A172 (cell line): Measurements from ENCODE around the gene STRA6. TPM values are rescaled to one million over a fixed set of nuclear protein-coding genes. Genes with fewer than 3 reads are reported as not detected.

Experiments used
- DNase-seq: peaks from one replicate; pipeline ENCODE4 v3.0.0-alpha.2; 2015; ENCODE audit warnings: low spot score
- total RNA-seq: library from RNA; depleted of rRNA; stranded (reverse); fragments of >200 nt; shearing (Covaris generic); gene quantifications from 2 replicates; pipeline ENCODE4 v1.2.3, GENCODE V29; 2014; rRNA removed

STRA6 gene
- total RNA-seq: 2.0 and 3.0 TPM in 2 replicates

- DNase-seq: peak; percentile 54
Measured at GRCh38 chr15:74202452-74203401, at the start of gene STRA6. Gene STRA6 (minus strand): TSS chr15:74202787. CDS start chr15:74202267, 520 bp downstream.

- DNase-seq: peak; percentile 39
Measured at GRCh38 chr15:74252291-74252690, 49.7 kb upstream of the STRA6 start.

- no peak for DNase-seq
Measured at GRCh38 chr15:74251131-74251811, 48.7 kb upstream of the STRA6 start.

- DNase-seq: no peak
Measured at GRCh38 chr15:74250266-74250665, 47.7 kb upstream of the STRA6 start.

GRCh38 chr15:74245342-74245931 lies 42.9 kb upstream of the STRA6 start:
- DNase-seq: no peak

- no peak for DNase-seq
Measured at GRCh38 chr15:74244822-74245341, 42.3 kb upstream of the STRA6 start.

GRCh38 chr15:74243431-74243830 lies 40.8 kb upstream of the STRA6 start:
- no peak for DNase-seq

GRCh38 chr15:74242441-74243185 lies 40.0 kb upstream of the STRA6 start:
- DNase-seq: peak; percentile 79

GRCh38 chr15:74240897-74241614 lies 38.5 kb upstream of the STRA6 start:
- DNase-seq: no peak

- peak; percentile 96 for DNase-seq
Measured at GRCh38 chr15:74240002-74240568, 37.5 kb upstream of the STRA6 start.

GRCh38 chr15:74239051-74239705 lies 36.6 kb upstream of the STRA6 start:
- DNase-seq: no peak

- DNase-seq: no peak
Measured at GRCh38 chr15:74235962-74236361, 33.4 kb upstream of the STRA6 start, which contains the start of gene CCDC33. Gene CCDC33 (plus strand): TSS chr15:74236326. CDS start chr15:74236720, 394 bp downstream.

GRCh38 chr15:74234598-74234875 lies 31.9 kb upstream of the STRA6 start:
- no peak for DNase-seq

- no peak for DNase-seq
Measured at GRCh38 chr15:74233851-74234597, 31.4 kb upstream of the STRA6 start.

GRCh38 chr15:74233373-74233772 lies 30.8 kb upstream of the STRA6 start:
- no peak for DNase-seq

- DNase-seq: no peak
Measured at GRCh38 chr15:74231475-74231874, 28.9 kb upstream of the STRA6 start.

GRCh38 chr15:74229686-74230085 lies 27.1 kb upstream of the STRA6 start:
- DNase-seq: no peak

- DNase-seq: no peak
Measured at GRCh38 chr15:74228723-74229081, 26.1 kb upstream of the STRA6 start.

- no peak for DNase-seq
Measured at GRCh38 chr15:74227968-74228722, 25.6 kb upstream of the STRA6 start.
